T1000 (cell line): ENCODE results near the gene OR2M4.
"Not testable (repeated sequence)": the region's sequence is repeated elsewhere in the genome, so short reads cannot be mapped to it uniquely, and the experiment has no call there.

Experiments
- DNase-seq: peaks from one replicate; lab custom pipeline; 2025; ENCODE audit warnings: mixed read lengths; lab: John Stamatoyannopoulos, UW

OR2M4 gene

GRCh38 chr1:248231117-248231516 lies at the start of gene OR2M4:
Gene OR2M4, plus strand, starts transcription at chr1:248231417. Its CDS starts 7,512 bp downstream, at chr1:248238929.
- DNase-seq = no peak

GRCh38 chr1:248183996-248184395 lies 47.2 kb upstream of the OR2M4 start:
- DNase-seq = no peak

- DNase-seq = no peak
Measured at GRCh38 chr1:248187363-248187762, 43.9 kb upstream of the OR2M4 start.

GRCh38 chr1:248189026-248189425 lies 42.2 kb upstream of the OR2M4 start:
- no peak for DNase-seq

- no peak for DNase-seq
Measured at GRCh38 chr1:248194117-248194516, 37.1 kb upstream of the OR2M4 start.

GRCh38 chr1:248196965-248197364 lies 34.3 kb upstream of the OR2M4 start, which contains the start of gene OR2M3:
Gene OR2M3, plus strand, starts transcription at chr1:248197265. Its CDS starts 5,803 bp downstream, at chr1:248203068.
- DNase-seq = no peak

- no peak for DNase-seq
Measured at GRCh38 chr1:248215880-248216279, 15.3 kb upstream of the OR2M4 start.

GRCh38 chr1:248225537-248225936 lies 5.7 kb upstream of the OR2M4 start:
- no peak for DNase-seq

- DNase-seq = no peak
Measured at GRCh38 chr1:248229360-248229908, 1.8 kb upstream of the OR2M4 start.

- DNase-seq = no peak
Measured at GRCh38 chr1:248239478-248239877, 8.3 kb downstream of the OR2M4 start.

GRCh38 chr1:248243204-248243603 lies 12.0 kb downstream of the OR2M4 start:
- DNase-seq = no peak

- not testable (repeated sequence) for DNase-seq
Measured at GRCh38 chr1:248259309-248259708, 28.1 kb downstream of the OR2M4 start.

GRCh38 chr1:248268178-248268577 lies 37.0 kb downstream of the OR2M4 start:
- DNase-seq = no peak

GRCh38 chr1:248273225-248273624 lies 42.0 kb downstream of the OR2M4 start:
- not testable (repeated sequence) for DNase-seq

GRCh38 chr1:248277876-248278275 lies 46.7 kb downstream of the OR2M4 start, which contains the start of gene OR2T33:
Gene OR2T33, minus strand, starts transcription at chr1:248277976. Its CDS starts 4,162 bp downstream, at chr1:248273814.
- DNase-seq = no peak

GRCh38 chr1:248288391-248288790 lies 57.2 kb downstream of the OR2M4 start:
- DNase-seq = no peak
